Measurements from ENCODE around the gene SMC1B. TPM values are rescaled to one million over a fixed set of nuclear protein-coding genes. Genes with fewer than 3 reads are reported as not detected.
A peak's percentile ranks its signal among the peaks of the same experiment; 100 is the strongest.
"Not testable (repeated sequence)": the region's sequence is repeated elsewhere in the genome, so short reads cannot be mapped to it uniquely, and the experiment has no call there.

The SMC1B gene
- total RNA-seq, 4 donors from 2014 or later: not detected

- Histone ChIP-seq H3K9me3 (no peaks in the 10 kb centered on the region), H3K4me3 (no peak overlapping the region), H3K27ac (no peak overlapping the region), H3K4me1 (no peaks in the 10 kb centered on the region), H3K27me3 (no peaks in the 10 kb centered on the region), H3K36me3 (peaks cover 0 to 43% (median 15%) of the 10 kb centered on the region in 4 donors)
- 79% methylated on average over 12 of the region's 12 CpGs; no CpG with 5 or more reads in 1 of the 2 donors for WGBS, 2 donors (ENCODE audit: low coverage in 1 of 2)
- in situ Hi-C loops (cut with MboI; ENCODE audit: low pct_ligation_motif_present in 1 of 4, low pct_unique_long_range_greater_than_20kb in 1 of 4, low sequenced_read_pairs in 3 of 4) (loop anchor here in 1 of 4 donors (10.0 kb wide), 1 partner anchor 65 kb away; no protein-coding TSS in a partner anchor), intact Hi-C loops (cut with DNase I; ENCODE audit: low total_unique reads) (no loop called here)
- no peak for TF ChIP-seq CTCF (IDR thresholded peaks at IDR 0.05)
- TF ChIP-seq POLR2AphosphoS5 (IDR thresholded peaks at IDR 0.05): peak in 1 of 3 donors; percentile 23
- no peak for DNase-seq
Observed at GRCh38 chr22:45329530-45329936, 83.9 kb downstream of the SMC1B start.

GRCh38 chr22:45328822-45329529, 84.4 kb downstream of the SMC1B start:
- Histone ChIP-seq H3K27ac (no peak overlapping the region), H3K9me3 (no peaks in the 10 kb centered on the region), H3K36me3 (peaks cover 0 to 46% (median 15%) of the 10 kb centered on the region in 4 donors), H3K27me3 (no peaks in the 10 kb centered on the region), H3K4me1 (no peaks in the 10 kb centered on the region), H3K4me3 (no peak overlapping the region)
- in situ Hi-C loops (cut with MboI; ENCODE audit: low pct_ligation_motif_present in 1 of 4, low pct_unique_long_range_greater_than_20kb in 1 of 4, low sequenced_read_pairs in 3 of 4) (loop anchor here in 1 of 4 donors (10.0 kb wide), 1 partner anchor 64 kb away; no protein-coding TSS in a partner anchor), intact Hi-C loops (cut with DNase I; ENCODE audit: low total_unique reads) (no loop called here)
- TF ChIP-seq POLR2AphosphoS5 (IDR thresholded peaks at IDR 0.05): no peak
- no peak for DNase-seq
- WGBS, 2 donors (ENCODE audit: low coverage in 1 of 2): 69 to 86% methylated on average over 4 to 8 of the region's 8 CpGs

- peaks cover 0 to 53% (median 19%) of the 10 kb centered on the region in 4 donors for H3K36me3 ChIP-seq
- DNase-seq; intact Hi-C loops (cut with DNase I; ENCODE audit: low total_unique reads); H3K4me3 ChIP-seq; H3K9me3 ChIP-seq; H3K27me3 ChIP-seq; H3K27ac ChIP-seq; H3K4me1 ChIP-seq: not testable (repeated sequence)
- in situ Hi-C loops (cut with MboI; ENCODE audit: low pct_ligation_motif_present in 1 of 4, low pct_unique_long_range_greater_than_20kb in 1 of 4, low sequenced_read_pairs in 3 of 4): loop anchor here in 1 of 4 donors (10.0 kb wide), 1 partner anchor 63 kb away; no protein-coding TSS in a partner anchor
- 83% methylated on average over 7 of the region's 8 CpGs; no CpG with 5 or more reads in 1 of the 2 donors for WGBS, 2 donors (ENCODE audit: low coverage in 1 of 2)
Observed at GRCh38 chr22:45328261-45328660, 85.1 kb downstream of the SMC1B start.

GRCh38 chr22:45324311-45324711, 89.1 kb downstream of the SMC1B start:
- in situ Hi-C loops (cut with MboI; ENCODE audit: low pct_ligation_motif_present in 1 of 4, low pct_unique_long_range_greater_than_20kb in 1 of 4, low sequenced_read_pairs in 3 of 4): loop anchor here in 1 of 4 donors (10.0 kb wide), 1 partner anchor 60 kb away; no protein-coding TSS in a partner anchor
- 90% methylated on average over 12 of the region's 12 CpGs; no CpG with 5 or more reads in 1 of the 2 donors for WGBS, 2 donors (ENCODE audit: low coverage in 1 of 2)
- Histone ChIP-seq H3K9me3 (no peaks in the 10 kb centered on the region), H3K27me3 (no peaks in the 10 kb centered on the region), H3K4me1 (peaks cover 2 to 8% (median 8%) of the 10 kb centered on the region in 4 donors), H3K36me3 (peaks cover 0 to 28% (median 12%) of the 10 kb centered on the region in 4 donors), H3K4me3 (no peak overlapping the region), H3K27ac (no peak overlapping the region)
- no peak for TF ChIP-seq CTCF (IDR thresholded peaks at IDR 0.05)
- no peak for TF ChIP-seq POLR2A (IDR thresholded peaks at IDR 0.05)
- no peak for TF ChIP-seq POLR2AphosphoS5 (IDR thresholded peaks at IDR 0.05)
- no peak for TF ChIP-seq EP300 (IDR thresholded peaks at IDR 0.05; ENCODE audit: low read depth)
- DNase-seq: no peak
- intact Hi-C loops (cut with DNase I; ENCODE audit: low total_unique reads): no loop called here

GRCh38 chr22:45323695-45324094, 89.7 kb downstream of the SMC1B start:
- H3K27ac ChIP-seq: no peak overlapping the region
- peaks cover 0 to 28% (median 12%) of the 10 kb centered on the region in 4 donors for H3K36me3 ChIP-seq
- WGBS, 2 donors (ENCODE audit: low coverage in 1 of 2): 79% methylated on average over 7 of the region's 7 CpGs; no CpG with 5 or more reads in 1 of the 2 donors
- intact Hi-C loops (cut with DNase I; ENCODE audit: low total_unique reads): no loop called here
- no peak overlapping the region for H3K4me3 ChIP-seq
- H3K4me1 ChIP-seq: peaks cover 8 to 14% (median 11%) of the 10 kb centered on the region in 4 donors
- in situ Hi-C loops (cut with MboI; ENCODE audit: low pct_ligation_motif_present in 1 of 4, low pct_unique_long_range_greater_than_20kb in 1 of 4, low sequenced_read_pairs in 3 of 4): loop anchor here in 1 of 4 donors (10.0 kb wide), 1 partner anchor 59 kb away; no protein-coding TSS in a partner anchor
- DNase-seq: no peak
- no peaks in the 10 kb centered on the region for H3K9me3 ChIP-seq
- TF ChIP-seq POLR2A (IDR thresholded peaks at IDR 0.05) (no peak), POLR2AphosphoS5 (IDR thresholded peaks at IDR 0.05) (no peak), CTCF (IDR thresholded peaks at IDR 0.05) (no peak), EP300 (IDR thresholded peaks at IDR 0.05; ENCODE audit: low read depth) (no peak)
- no peaks in the 10 kb centered on the region for H3K27me3 ChIP-seq

All from transverse colon (tissue), 4 donors.